Measurements from ENCODE around the gene JPT2.
"Not testable (repeated sequence)": the region's sequence is repeated elsewhere in the genome, so short reads cannot be mapped to it uniquely, and the experiment has no call there.

The JPT2 gene

GRCh38 chr16:1673424-1674151 lies 4.5 kb upstream of the JPT2 start:
- FAIRE-seq = peak; percentile 42
- no peak for DNase-seq (ENCODE audit: insufficient read length, low spot score)

GRCh38 chr16:1674306-1674705 lies 3.8 kb upstream of the JPT2 start:
- FAIRE-seq = no peak

GRCh38 chr16:1674751-1675664 lies 3.1 kb upstream of the JPT2 start:
- DNase-seq (ENCODE audit: insufficient read length, low spot score) (peak; percentile 82), FAIRE-seq (peak; percentile 82)

More at GRCh38 chr16:1674306-1674705, 3.8 kb upstream of the JPT2 start:
- DNase-seq (ENCODE audit: insufficient read length, low spot score) = no peak

GRCh38 chr16:1676661-1677060 lies 1.4 kb upstream of the JPT2 start:
- DNase-seq (ENCODE audit: insufficient read length, low spot score) (no peak), FAIRE-seq (no peak)

GRCh38 chr16:1677339-1677738 lies 740 bp upstream of the JPT2 start:
- FAIRE-seq (no peak), DNase-seq (ENCODE audit: insufficient read length, low spot score) (no peak)

GRCh38 chr16:1678500-1679098 lies 520 bp downstream of the JPT2 start:
- DNase-seq (ENCODE audit: insufficient read length, low spot score) (no peak), FAIRE-seq (peak; percentile 60)

- DNase-seq (ENCODE audit: insufficient read length, low spot score) (no peak), FAIRE-seq (no peak)
Observed at GRCh38 chr16:1680361-1680760, 2.3 kb downstream of the JPT2 start.

- DNase-seq (ENCODE audit: insufficient read length, low spot score) (no peak), FAIRE-seq (no peak)
Observed at GRCh38 chr16:1681032-1681431, 3.0 kb downstream of the JPT2 start.

- FAIRE-seq = no peak
- no peak for DNase-seq (ENCODE audit: insufficient read length, low spot score)
Observed at GRCh38 chr16:1687427-1688316, 9.6 kb downstream of the JPT2 start.

GRCh38 chr16:1688807-1689560 lies 10.9 kb downstream of the JPT2 start:
- DNase-seq (ENCODE audit: insufficient read length, low spot score) = no peak
- FAIRE-seq = no peak

GRCh38 chr16:1689853-1690252 lies 11.8 kb downstream of the JPT2 start:
- FAIRE-seq (no peak), DNase-seq (ENCODE audit: insufficient read length, low spot score) (no peak)

- FAIRE-seq (peak; percentile 33), DNase-seq (ENCODE audit: insufficient read length, low spot score) (no peak)
Observed at GRCh38 chr16:1690810-1691209, 12.7 kb downstream of the JPT2 start.

- no peak for DNase-seq (ENCODE audit: insufficient read length, low spot score)
- no peak for FAIRE-seq
Observed at GRCh38 chr16:1691276-1691675, 13.2 kb downstream of the JPT2 start.

- FAIRE-seq (peak; percentile 58), DNase-seq (ENCODE audit: insufficient read length, low spot score) (peak; percentile 67)
Observed at GRCh38 chr16:1691956-1692355, 13.9 kb downstream of the JPT2 start.

GRCh38 chr16:1696863-1697262 lies 18.8 kb downstream of the JPT2 start:
- FAIRE-seq = no peak
- DNase-seq (ENCODE audit: insufficient read length, low spot score) = no peak

GRCh38 chr16:1698680-1699079 lies 20.6 kb downstream of the JPT2 start:
- FAIRE-seq (no peak), DNase-seq (ENCODE audit: insufficient read length, low spot score) (no peak)

GRCh38 chr16:1700246-1700645 lies 22.2 kb downstream of the JPT2 start:
- DNase-seq (ENCODE audit: insufficient read length, low spot score) (no peak), FAIRE-seq (no peak)

- FAIRE-seq = no peak
- no peak for DNase-seq (ENCODE audit: insufficient read length, low spot score)
Observed at GRCh38 chr16:1701216-1701878, 23.3 kb downstream of the JPT2 start.

GRCh38 chr16:1705324-1705687 lies 27.2 kb downstream of the JPT2 start:
- DNase-seq (ENCODE audit: insufficient read length, low spot score); FAIRE-seq: not testable (repeated sequence)

Measured in HTR-8/SVneo (cell line).